GM18502 (cell line): ENCODE measurements around the gene DOK7.
"Not testable (repeated sequence)": the region's sequence is repeated elsewhere in the genome, so short reads cannot be mapped to it uniquely, and the experiment has no call there.

ENCODE experiments used
- ATAC-seq: cut with Tn5 transposase; IDR thresholded peaks from one replicate; pipeline ENCODE4 v1.9.1; 2021; ENCODE audit warnings: mild to moderate bottlenecking; ENCODE audit not compliant: unreplicated experiment, poor library complexity

The DOK7 gene

DNA sequence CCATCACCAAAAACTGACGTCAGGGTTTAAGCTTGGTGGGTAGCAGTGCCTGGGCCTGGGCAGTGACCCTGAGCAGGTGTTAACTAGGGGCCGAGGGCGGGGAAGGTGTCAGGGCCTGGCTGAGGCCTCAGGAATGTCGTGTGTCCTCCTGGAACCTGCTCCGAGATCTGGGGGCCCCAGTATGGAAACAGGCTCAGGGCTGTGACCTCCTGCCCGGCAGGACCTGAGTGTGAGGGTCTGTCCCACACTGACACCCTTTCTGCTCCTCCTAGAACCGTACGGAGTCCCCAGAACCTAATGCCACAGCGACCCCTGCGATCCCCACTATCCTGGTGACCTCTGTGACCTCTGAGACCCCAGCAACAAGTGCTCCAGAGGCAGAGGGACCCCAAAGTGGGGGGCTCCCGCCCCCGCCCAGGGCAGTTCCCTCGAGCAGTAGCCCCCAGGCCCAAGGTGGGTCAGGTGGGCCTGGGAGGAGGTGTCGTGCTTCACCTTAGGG lies 20.6 kb upstream of the DOK7 start:
- ATAC-seq, result no peak

DNA sequence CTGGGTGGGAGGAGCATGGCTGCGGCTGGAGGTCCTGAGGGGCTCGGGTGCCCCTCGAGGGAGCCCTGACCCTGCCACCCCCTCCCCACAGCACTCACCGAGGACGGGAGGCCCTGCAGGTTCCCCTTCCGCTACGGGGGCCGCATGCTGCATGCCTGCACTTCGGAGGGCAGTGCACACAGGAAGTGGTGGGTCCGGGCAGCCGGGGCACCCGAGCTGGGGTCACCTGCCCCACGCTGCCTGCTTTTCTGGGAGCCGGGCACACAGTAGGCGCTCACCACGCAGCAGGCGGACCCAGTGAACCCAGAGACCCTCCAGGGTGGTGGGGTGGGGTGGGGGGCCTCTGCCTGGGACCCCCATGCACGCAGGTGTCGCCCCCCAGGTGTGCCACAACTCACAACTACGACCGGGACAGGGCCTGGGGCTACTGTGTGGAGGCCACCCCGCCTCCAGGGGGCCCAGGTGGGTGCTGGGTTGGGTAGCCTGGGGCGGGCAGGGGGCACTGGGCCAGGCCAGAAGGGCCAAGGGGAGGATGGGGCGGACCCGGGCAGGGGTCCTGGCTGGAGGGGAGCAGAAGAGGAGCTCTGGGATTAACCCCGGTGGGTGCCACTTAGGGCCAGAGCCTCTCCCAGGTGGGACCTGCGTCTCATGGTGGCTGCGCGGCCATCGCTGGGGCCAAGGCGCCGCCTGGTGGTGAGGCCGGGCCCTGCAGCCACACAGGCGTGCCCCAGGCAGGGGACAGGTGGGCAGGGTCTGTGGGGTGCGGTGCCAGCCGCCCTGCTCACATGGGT lies 20.0 kb upstream of the DOK7 start:
- peak; percentile 71 for ATAC-seq

DNA sequence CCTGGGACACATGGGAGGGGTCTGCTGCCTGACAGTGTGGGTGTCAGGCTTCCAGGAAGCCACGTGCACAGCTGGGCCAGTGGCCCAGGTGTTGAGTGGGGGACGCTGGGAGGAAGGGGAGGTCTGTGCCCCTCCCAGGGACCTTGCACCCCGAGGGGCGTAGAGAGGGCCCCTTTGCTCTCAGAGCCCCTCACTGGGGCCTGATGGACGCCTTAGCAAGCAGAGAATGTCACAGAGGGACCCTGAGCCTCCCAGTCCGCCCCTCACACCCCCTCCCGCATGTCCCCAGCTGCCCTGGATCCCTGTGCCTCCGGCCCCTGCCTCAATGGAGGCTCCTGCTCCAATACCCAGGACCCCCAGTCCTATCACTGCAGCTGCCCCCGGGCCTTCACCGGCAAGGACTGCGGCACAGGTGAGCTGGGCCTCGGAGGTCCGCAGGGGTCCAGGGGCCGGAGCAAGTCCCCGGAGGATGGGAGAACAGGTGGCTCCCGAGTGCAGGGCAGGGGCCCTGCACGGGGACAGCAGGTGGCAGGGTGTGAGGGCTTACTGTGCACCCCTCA lies 19.3 kb upstream of the DOK7 start:
- ATAC-seq, result no peak

DNA sequence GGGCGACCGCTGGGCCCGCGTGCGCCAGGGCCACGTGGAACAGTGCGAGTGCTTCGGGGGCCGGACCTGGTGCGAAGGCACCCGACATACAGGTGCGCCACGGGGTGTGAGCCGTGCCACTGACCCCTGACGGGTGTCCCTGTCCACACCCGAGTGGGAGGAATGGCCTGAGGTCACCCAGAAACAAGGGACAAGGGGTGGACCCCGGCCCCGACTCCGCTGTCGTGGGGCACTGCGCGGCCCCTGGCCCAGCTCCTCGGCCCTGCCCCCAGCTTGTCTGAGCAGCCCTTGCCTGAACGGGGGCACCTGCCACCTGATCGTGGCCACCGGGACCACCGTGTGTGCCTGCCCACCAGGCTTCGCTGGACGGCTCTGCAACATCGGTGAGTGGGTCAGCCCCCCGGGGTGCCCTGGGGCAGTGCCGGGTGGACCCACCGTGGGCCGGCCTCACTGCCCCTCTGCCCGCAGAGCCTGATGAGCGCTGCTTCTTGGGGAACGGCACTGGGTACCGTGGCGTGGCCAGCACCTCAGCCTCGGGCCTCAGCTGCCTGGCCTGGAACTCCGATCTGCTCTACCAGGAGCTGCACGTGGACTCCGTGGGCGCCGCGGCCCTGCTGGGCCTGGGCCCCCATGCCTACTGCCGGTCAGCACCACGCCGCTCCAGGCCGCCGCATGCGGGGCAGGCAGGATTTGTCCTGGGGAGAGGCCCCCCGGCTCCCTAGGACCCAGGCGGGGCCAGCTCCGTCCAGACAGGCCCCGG lies 18.6 kb upstream of the DOK7 start:
- ATAC-seq, result no peak

DNA sequence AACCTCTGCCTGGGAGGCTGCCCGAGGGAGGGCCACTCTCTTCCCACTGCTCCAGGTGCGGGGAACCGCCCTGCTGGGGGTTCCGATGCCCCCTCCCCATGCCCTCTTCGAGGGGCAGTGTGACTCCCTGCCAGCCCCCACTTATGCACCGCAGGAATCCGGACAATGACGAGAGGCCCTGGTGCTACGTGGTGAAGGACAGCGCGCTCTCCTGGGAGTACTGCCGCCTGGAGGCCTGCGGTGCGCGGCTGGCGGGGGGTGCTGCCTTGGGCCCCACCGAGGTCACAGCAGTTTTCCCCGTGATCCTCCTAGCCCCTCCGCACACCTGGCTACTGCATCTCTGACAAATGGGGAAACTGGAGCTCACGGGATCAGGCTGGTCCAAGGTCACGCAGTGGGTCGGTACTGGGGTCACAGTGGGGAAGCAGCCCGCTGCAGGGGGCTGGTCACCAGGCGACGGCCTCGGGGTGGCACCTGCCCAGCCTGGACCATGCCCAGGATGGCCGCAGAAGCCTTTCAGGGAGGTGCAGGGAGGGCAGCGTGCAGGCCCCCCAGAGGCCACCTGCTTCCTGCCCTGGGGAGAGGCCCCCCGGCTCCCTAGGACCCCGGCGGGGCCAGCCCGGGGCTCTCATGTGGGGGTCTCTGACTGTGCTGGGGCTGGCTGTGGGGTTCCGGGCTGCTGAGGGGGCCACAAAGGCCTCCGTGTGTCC lies 17.8 kb upstream of the DOK7 start:
- ATAC-seq, result no peak

DNA sequence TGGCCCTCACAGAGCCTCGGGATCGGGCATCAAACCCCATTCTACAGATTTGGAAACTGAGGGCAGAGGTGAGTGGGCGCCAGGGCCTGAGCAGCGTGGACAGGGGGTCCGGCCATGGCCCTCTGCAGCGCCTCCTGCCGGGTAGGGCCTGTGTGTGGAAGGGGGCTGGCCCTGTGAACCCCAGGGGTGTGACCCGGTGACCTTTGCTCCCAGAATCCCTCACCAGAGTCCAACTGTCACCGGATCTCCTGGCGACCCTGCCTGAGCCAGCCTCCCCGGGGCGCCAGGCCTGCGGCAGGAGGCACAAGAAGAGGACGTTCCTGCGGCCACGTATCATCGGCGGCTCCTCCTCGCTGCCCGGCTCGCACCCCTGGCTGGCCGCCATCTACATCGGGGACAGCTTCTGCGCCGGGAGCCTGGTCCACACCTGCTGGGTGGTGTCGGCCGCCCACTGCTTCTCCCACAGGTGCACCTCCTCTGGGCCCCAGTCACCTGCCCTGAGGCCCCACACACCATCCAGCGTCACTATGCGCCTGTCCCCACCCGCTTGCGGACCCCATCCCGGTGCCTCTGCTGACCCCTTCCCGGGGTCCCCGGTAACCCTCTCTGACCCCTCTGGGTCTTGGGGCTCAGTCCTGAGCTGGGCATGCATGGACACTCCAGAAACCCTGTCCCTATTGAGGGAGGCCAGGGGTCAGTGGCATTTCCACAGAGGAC lies 17.1 kb upstream of the DOK7 start:
- ATAC-seq, result no peak

DNA sequence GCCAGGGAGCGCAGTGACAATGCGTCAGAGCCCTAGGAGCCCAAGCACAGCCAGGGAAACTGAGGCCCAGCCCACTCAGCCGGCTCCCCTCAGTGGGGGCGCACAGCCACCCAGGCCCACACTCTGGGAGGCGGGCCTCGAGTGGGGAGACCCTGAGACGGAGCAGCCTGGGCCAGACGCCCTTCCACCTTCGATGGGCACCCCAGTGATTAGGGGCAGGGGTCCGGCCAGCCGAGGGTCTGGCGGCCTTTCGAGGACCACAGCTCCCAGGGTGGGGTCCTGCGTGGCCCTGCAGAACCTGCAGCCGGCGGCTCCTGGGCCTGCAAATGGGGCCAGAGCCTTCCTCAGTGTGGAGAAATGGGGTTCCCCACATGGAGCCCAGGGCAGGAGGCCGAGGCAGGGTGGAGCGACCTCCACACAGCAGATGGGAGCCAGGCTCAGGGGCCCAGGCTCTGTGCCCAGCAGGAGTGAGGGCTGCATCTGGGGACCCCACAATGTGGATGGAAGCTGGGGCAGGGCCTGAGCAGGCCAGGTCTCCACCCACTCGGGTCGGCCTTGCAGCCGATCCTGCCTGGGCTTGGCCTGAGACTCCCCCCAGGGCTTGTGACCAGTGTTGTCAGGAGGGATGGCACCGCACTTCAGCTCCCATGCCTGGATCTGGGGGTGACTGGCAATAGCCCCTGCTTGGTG lies 16.3 kb upstream of the DOK7 start:
- ATAC-seq, result no peak

DNA sequence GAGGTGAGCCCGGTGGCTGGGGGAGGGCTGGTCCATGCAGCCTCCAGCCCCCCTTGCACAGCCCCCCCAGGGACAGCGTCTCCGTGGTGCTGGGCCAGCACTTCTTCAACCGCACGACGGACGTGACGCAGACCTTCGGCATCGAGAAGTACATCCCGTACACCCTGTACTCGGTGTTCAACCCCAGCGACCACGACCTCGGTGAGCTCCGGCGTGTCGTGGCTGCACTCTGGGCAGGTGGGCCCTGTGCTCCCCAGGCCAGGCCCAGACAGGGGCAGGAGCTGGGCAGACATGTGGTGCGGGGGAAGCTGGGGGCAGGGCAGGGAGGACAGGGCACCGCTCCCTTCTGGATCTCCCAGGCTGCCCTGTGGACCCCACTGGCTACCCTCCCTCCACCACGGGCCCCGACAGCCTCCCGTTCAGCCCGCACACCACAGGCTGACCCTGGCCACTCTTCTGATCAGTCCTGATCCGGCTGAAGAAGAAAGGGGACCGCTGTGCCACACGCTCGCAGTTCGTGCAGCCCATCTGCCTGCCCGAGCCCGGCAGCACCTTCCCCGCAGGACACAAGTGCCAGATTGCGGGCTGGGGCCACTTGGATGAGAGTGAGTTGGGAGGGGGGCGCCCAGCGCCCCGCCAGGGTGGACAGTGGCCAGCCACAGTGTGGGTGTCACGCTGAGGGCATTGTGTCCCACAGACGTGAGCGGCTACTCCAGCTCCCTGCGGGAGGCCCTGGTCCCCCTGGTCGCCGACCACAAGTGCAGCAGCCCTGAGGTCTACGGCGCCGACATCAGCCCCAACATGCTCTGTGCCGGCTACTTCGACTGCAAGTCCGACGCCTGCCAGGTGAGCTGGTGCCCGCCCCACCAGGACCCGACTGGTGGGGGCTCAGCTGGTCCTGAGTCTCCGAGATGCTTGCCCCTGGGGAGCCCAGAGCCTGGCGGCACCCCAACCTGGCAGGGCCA lies 15.4 kb upstream of the DOK7 start:
- ATAC-seq, result no peak

DNA sequence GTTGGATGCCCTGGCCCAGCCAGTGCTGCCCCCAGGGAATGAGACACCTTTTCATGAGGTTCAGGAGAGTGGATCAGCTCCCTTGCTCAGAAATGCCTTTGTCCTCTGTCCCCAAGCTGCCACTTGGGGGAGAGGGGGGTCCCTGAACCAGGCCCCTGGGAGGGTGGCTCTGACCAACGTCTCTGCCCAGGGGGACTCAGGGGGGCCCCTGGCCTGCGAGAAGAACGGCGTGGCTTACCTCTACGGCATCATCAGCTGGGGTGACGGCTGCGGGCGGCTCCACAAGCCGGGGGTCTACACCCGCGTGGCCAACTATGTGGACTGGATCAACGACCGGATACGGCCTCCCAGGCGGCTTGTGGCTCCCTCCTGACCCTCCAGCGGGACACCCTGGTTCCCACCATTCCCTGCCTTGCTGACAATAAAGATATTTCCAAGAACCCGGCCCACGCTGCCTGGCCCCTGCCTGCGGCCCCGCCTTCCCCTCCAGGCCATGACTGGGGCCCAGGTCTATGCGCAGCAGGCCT lies 14.0 kb upstream of the DOK7 start:
- ATAC-seq, result no peak

DNA sequence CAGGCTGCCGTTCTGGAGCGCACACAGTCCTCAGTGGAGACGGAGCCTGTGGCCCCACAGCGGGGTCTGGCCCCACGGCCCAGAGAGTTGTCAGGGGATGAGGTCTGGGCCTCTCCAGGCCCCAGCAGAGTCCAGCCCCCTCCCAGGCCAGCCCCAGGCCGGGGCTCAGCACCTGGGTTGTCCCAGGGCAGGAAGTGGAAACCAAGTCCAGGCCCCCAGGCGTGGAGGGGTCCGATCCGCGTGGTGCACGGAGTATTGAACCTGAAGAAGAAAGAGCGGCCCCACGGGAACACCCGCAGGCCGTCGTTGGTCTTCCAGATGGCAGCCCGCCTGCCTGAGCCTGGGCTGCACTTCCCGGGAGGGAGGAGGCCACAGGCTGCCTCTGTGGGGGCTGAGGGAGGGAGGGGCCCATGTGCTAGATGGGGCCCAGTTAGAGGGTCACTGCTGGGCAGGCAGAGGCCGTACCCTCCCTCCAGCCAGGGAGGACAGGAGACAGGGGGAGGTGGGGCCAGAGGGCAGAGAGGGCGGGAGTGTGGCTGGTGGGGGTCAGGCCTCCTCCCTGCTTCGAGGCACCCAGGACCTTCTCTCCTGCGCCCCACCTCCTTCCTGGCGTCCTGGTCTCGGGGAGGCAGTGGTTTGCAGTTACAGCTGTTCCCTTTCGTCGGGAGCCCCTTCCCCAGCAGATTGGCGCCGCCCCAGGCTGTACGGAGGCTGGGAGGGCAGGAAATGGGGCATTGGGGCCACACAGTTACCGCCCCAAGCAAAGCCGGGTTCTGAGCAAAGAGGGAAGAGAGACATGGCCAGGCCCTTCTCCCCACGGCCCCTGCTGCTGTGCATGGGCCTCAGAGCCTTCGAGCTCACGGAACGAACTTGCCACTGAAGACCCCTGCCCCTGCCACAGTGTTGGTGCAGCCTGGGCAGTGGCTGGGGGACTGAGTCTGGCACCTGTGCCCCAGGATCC lies 13.3 kb upstream of the DOK7 start:
- ATAC-seq, result no peak

DNA sequence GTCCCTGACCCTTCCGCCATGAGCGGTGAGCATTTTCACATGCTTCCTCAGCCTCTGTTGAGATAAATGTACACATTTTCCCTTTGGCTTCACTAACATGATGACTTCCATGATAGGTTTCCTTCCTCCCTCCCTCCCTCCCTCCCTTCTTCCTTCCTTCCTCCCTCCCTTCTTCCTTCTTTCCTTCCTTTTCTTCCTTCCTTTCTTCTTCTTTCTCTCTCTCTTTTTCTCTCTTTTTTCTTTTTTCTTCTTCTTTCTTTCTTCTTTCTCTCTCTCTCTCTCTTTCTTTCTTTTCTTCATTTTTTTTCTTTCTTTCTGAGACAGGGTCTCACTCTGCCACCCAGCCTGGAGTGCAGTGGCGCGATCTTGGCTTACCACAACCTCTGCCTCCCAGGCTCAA lies 12.5 kb upstream of the DOK7 start:
- ATAC-seq, result no peak

DNA sequence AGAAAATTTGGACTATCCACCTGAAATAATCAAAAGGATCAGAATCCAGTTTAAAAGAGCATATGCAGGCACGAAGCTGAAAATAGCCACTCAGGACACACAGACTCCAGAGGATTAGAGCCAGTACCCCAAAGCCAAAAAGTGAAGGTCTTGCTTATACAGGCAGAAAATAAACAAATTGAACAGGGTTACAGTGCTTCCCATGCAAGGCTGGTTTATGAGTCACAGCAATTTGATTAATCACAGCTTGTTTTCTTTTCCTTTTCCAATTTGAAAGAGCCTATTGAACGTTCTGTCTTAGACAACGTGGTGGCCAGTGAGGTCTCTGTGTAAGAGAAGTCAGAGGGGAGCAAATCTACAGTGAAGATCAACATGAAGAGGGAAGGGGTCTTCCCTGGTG lies 11.2 kb upstream of the DOK7 start:
- ATAC-seq, result no peak

DNA sequence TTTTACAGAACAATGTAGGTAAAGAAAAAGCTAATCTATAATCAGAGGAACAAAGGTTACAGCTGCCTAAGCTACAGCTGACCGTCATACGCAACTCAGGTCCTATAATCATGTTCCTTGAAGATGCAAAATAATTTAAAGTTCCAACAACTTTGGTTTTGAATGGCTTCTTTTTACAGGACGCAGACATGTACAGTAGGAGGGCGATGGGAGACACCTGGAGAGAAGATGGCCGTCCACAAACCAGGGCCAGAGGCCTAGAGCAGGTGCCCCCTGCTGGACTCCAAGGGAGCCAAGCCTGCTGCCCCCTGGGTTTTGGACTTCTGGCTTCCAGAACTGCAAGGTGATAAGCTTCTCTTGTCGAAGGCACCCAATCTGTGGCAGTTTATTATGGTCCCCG lies 10.7 kb upstream of the DOK7 start:
- no peak for ATAC-seq

DNA sequence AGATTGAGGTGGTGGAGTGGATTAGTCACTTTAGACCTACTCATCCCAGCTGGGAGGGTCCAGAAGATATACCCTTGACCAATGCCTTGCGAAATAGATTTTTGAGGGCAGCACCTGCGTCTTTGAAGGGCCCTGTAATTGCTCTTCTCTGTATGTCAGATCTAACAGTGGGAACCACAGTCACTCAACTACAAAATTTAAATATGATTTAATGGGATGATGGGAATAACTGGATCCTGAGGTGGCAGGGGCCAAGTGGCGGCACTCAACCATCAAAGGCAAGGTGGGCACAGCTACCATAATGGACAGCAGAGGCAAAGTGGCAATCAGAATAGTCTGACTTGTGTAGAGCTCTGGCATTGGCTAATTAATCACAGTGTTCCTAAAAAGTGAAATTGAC lies 7.5 kb upstream of the DOK7 start:
- ATAC-seq, result not testable (repeated sequence)

DNA sequence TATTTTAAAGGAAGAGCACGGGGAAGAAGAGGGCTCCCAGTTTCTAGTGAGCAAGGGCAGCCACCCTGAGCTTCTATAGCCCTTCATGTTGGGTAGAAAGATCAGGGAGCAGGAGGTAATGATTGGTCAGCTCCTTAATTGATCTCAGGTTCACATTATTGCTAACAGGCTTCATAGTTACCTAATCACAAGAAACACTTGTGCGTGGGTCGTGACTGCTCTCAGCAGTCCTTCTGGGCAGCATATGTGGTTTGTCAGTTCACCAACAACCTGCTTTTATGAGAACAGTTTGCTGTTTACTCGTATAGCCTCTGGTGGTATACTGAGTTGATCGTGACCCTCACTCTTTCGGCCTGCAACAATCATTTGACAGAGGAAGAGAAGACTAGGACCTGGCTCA lies 4.7 kb upstream of the DOK7 start:
- no peak for ATAC-seq

DNA sequence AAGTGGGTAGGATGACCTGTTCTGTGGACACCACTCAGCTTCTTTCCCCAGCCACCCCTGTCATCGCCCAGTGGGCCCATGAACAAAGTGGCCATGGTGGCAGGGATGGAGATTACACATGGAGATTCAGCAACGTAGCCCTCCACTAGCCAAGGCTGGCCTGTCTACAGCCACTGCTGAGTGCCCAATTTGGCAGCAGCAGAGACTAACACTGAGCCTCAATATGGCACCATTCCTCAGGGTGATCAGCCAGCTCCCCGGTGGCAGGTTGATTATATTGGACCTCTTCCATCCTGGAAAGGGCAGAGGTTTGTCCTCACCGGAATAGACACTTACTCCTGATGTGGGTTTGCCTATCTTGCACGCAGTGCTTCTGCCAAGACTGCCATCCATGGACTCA lies 4.0 kb upstream of the DOK7 start:
- not testable (repeated sequence) for ATAC-seq

DNA sequence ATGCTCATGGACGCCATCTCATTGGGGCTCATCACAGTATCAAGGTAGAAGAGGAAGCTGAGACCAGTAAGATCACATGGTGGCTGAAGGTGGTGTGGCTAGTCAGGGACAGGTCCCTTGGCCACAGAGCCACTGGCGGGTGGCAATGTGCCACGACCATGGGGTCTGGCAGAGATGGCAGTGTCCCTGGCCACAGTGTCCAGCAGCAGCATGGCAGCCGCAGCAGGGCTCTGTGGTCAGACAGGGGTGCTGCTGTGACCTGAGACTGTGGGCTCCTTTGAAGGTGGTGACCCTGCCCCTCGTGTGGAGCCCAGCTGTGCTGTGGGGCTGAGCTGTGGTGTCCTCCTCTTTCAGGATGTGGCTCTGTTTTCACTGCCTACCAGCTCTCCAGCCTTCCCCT lies 2.2 kb upstream of the DOK7 start:
- ATAC-seq, result no peak
